Measurements from ENCODE around the gene TANC1.
A peak's percentile ranks its signal among the peaks of the same experiment; 100 is the strongest.
"Not testable (repeated sequence)": the region's sequence is repeated elsewhere in the genome, so short reads cannot be mapped to it uniquely, and the experiment has no call there.

Gene TANC1

DNA sequence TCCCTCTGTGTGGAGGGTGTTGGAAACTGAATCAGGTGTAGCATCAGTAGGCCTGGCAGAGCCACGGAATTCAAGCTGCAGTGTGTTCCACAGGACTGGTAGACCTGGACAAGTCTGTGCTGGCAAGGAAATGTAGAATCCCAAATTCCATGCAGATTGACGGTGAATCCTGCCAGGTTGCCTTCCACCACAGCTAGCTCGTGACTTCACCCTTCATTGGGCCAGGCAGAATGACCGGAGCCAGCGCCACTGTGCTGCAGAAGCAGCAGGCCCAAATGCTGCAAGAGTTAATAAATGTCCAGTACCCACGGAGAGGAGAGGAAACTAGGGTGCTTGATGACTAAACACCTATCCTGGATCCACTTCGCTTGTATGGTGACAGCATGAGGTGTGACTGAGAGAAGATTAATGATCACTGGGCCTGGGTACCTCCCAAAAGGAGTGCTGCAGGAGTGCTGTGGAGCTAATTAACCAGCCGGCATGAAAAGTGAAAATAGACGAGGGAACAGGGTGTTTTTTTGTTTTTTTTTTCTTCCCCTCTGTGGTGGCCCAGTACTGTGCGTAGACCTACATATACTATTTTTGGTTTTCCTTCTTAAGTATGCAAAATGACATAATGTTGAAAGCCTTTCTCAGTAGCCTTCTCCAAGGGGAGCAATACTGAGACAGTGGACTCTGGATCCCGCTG, 122.2 kb downstream of the TANC1 start:
- TF ChIP-seq, protein P1, sequence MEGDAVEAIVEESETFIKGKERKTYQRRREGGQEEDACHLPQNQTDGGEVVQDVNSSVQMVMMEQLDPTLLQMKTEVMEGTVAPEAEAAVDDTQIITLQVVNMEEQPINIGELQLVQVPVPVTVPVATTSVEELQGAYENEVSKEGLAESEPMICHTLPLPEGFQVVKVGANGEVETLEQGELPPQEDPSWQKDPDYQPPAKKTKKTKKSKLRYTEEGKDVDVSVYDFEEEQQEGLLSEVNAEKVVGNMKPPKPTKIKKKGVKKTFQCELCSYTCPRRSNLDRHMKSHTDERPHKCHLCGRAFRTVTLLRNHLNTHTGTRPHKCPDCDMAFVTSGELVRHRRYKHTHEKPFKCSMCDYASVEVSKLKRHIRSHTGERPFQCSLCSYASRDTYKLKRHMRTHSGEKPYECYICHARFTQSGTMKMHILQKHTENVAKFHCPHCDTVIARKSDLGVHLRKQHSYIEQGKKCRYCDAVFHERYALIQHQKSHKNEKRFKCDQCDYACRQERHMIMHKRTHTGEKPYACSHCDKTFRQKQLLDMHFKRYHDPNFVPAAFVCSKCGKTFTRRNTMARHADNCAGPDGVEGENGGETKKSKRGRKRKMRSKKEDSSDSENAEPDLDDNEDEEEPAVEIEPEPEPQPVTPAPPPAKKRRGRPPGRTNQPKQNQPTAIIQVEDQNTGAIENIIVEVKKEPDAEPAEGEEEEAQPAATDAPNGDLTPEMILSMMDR (IDR thresholded peaks at IDR 0.05; ENCODE audit: borderline replicate concordance, control extremely low read depth, extremely low read depth, insufficient read depth, missing control alignments) = no peak
- in situ Hi-C loops (cut with MboI; ENCODE audit: low sequenced_read_pairs, unreplicated experiment) = no loop called here
- DNase-seq (ENCODE audit: low spot score) = peak; percentile 48

DNA sequence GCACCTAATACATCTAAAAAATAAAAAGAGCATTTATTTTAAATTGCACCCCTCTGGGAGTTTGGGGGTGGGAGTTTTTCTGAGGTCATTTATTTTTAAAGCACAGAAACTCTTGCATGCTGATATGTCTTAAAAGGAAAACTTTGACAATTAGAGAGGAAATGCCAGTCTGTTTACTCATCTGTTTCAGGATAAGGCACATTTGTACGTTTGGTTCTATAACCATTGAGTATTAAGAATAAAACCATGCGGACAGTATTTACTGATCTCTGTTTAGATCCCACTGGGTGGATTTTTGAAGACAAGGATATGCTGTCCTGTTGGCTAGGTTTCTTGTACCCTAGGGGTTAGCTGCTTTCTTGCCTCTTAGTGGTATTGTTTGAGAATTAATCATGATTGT, 122.9 kb downstream of the TANC1 start:
- no peak for DNase-seq (ENCODE audit: low spot score)
- TF ChIP-seq, protein P1 (IDR thresholded peaks at IDR 0.05; ENCODE audit: borderline replicate concordance, control extremely low read depth, extremely low read depth, insufficient read depth, missing control alignments) = no peak

DNA sequence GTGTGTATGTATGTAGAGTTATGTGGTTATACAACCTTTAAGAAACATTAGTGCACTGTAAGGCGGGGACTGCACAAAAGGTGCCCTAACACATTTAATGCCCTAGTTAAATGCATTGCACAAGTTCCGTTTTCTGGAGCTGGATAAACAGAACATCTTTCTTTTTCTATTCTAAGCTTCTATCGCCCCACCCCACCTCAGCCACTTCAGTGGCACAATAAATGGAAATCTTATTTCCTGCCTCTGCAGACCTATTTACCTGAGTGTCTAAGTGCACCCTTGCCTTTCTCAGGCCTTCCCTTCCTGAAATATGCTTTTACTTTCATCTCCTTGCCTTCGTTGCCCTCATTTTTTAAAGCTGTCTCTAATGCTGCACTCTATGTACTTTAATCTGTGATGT, 123.5 kb downstream of the TANC1 start:
- in situ Hi-C loops (cut with MboI; ENCODE audit: low sequenced_read_pairs, unreplicated experiment) = no loop called here
- DNase-seq (ENCODE audit: low spot score) = no peak
- TF ChIP-seq, protein P1 (IDR thresholded peaks at IDR 0.05; ENCODE audit: borderline replicate concordance, control extremely low read depth, extremely low read depth, insufficient read depth, missing control alignments) = no peak

More for the DNA sequence above, 122.9 kb downstream of the TANC1 start:
- in situ Hi-C loops (cut with MboI; ENCODE audit: low sequenced_read_pairs, unreplicated experiment) = no loop called here

DNA sequence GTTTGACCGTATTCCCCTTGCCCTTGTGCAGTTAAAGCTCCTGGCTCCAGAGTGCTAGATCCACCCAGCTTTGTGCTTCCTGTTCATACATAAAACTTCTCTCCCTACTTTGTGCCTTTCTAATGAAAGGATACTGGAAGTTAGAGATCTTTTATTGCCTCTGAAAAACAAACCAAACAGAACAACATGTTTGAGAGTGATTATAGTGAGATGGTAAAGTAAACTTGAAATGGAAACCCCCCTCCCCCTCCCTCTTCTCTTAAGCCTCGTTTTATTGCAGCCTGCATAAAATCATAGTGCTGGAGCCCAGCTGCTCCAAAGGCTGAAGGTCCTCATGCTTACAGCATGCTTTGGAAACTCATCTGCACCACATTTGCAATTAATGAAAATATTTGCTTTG, 125.1 kb downstream of the TANC1 start:
- in situ Hi-C loops (cut with MboI; ENCODE audit: low sequenced_read_pairs, unreplicated experiment) = no loop called here
- TF ChIP-seq, protein P1 (IDR thresholded peaks at IDR 0.05; ENCODE audit: borderline replicate concordance, control extremely low read depth, extremely low read depth, insufficient read depth, missing control alignments) = no peak
- no peak for DNase-seq (ENCODE audit: low spot score)

DNA sequence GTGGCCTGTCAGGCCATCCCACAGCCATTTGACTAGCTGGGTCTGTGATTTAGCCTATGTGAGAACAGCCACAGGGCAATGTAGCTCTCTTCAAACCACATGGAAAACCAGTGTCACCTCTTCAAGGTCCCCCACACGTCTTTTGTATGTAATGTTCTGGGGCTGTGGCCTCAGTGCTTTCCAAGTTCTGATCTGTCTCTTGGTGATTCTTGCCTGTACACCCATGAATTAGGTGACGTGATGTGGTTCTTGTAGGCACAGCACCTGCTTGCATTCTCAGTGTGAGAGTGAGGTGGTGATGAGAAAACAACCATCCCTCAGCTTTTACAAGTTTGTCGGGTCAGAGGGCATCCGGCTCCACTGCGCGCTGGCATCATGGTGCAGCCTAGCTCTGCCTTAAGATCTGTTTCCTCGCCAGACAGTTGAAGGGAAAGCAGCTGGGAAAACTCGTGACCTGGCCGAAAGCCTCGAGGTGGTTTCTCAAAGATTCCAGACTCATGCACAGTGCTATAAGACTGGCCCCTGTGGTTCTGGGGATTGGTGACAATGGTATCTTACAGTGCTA, 125.8 kb downstream of the TANC1 start:
- no peak for DNase-seq (ENCODE audit: low spot score)
- in situ Hi-C loops (cut with MboI; ENCODE audit: low sequenced_read_pairs, unreplicated experiment) = no loop called here
- TF ChIP-seq, protein P1 (IDR thresholded peaks at IDR 0.05; ENCODE audit: borderline replicate concordance, control extremely low read depth, extremely low read depth, insufficient read depth, missing control alignments) = no peak

DNA sequence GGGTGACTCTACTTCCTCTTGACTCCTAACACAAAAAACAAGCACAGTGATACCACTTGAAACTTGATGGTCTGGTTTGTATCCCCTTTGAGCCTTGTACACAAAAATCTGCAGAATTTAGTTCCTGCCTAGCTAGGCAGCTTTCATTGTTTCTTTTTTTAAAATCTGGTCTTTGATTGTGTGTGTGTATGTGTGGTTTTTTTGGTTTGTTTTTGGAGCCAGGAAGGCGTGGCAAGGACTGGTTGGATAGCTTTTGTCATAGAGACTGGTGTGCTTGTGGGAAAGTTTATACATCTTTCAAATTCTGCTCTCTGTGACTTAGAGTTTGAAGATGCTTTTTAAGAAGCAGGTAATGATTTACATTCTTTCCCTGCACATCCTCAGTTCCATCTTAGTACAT, 127.4 kb downstream of the TANC1 start:
- in situ Hi-C loops (cut with MboI; ENCODE audit: low sequenced_read_pairs, unreplicated experiment) = no loop called here
- TF ChIP-seq, protein P1 (IDR thresholded peaks at IDR 0.05; ENCODE audit: borderline replicate concordance, control extremely low read depth, extremely low read depth, insufficient read depth, missing control alignments) = no peak
- no peak for DNase-seq (ENCODE audit: low spot score)

DNA sequence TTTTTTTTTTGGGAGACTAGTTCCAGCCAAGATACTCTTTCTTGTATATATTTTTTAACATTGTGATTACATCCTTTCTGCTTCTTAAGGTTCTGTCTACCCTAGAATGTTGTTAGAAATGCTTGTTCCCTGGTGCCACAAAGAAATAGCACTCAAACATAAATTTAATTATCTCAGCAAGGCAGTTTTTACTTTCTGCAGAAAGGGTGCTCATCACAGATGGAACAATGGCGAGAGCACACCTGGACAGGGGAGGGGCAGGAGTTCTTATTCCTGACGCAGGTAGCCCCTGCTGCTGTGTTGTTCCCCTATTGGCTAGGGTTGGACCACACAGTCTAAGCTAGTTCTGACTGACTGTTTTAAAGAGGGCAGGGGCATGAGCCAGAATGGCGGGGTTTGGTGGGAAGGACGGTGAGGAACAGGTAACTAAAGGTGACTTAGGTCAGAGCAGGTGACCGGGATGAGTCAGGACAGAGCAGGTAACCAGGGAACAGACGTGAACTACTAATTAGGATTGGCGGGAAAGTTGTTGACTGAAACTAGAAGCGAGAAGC, 127.9 kb downstream of the TANC1 start:
- in situ Hi-C loops (cut with MboI; ENCODE audit: low sequenced_read_pairs, unreplicated experiment); DNase-seq (ENCODE audit: low spot score): not testable (repeated sequence)

Measured in GM13976 (cell line).